Kidney (tissue), 14 donors: Measurements from ENCODE around the gene SOX11. TPM values are rescaled to one million over a fixed set of nuclear protein-coding genes. Genes with fewer than 3 reads are reported as not detected.

Experiments used
- DNase-seq, 5 donors: peaks; one replicate each; pipeline ENCODE4 v3.0.0-alpha.2; 2013 to 2020
- FAIRE-seq: peaks from 2 replicates; lab custom pipeline; 2012; peaks lifted over from hg19 to GRCh38; lab: Jason Lieb, UNC
- H3K27ac ChIP-seq, 2 donors: one replicate each; pipeline ENCODE4 v1.7.0; 2013; ENCODE audit warnings: low read depth in 2 of 2, low read length in 2 of 2, inconsistent platforms in 1 of 2
- H3K27me3 ChIP-seq: one replicate; pipeline ENCODE4 v1.7.1; 2013; ENCODE audit warnings: low read length, inconsistent platforms; ENCODE audit not compliant: control insufficient read depth, insufficient read depth
- H3K36me3 ChIP-seq, 3 donors: one replicate each; pipeline versions ENCODE4 v1.7.0 to v1.7.1; 2013; ENCODE audit warnings: low read length in 3 of 3, control low read depth in 1 of 3, inconsistent platforms in 1 of 3; ENCODE audit not compliant: insufficient read depth in 3 of 3, control insufficient read depth in 2 of 3
- H3K4me1 ChIP-seq, 3 donors: one replicate each; pipeline versions ENCODE4 v1.7.0 to v1.7.1; 2013; ENCODE audit warnings: low read length in 3 of 3, inconsistent platforms in 1 of 3, low read depth in 1 of 3; ENCODE audit not compliant: control insufficient read depth in 2 of 3, insufficient read depth in 2 of 3
- H3K4me3 ChIP-seq, 3 donors: one replicate each; pipeline versions ENCODE4 v1.7.0 to v1.8.1; 2013; ENCODE audit warnings: low read length in 3 of 3, control low read depth in 1 of 3, inconsistent platforms in 1 of 3
- H3K9ac ChIP-seq, 3 donors: one replicate each; pipeline versions ENCODE4 v1.7.0 to v1.7.1; 2013; ENCODE audit warnings: low read length in 3 of 3, control low read depth in 1 of 3, inconsistent platforms in 1 of 3
- H3K9me3 ChIP-seq, 3 donors: one replicate each; pipeline versions ENCODE4 v1.7.0 to v1.7.1; 2013; ENCODE audit warnings: low read length in 3 of 3, control low read depth in 1 of 3, inconsistent platforms in 1 of 3; ENCODE audit not compliant: control insufficient read depth in 2 of 3, insufficient read depth in 1 of 3
- CTCF ChIP-seq: IDR thresholded peaks from 3 replicates; pipeline ENCODE4 v1.5.1; 2012; ENCODE audit warnings: mild to moderate bottlenecking, moderate library complexity, borderline replicate concordance; ENCODE audit not compliant: insufficient read depth; ENCODE audit errors: extremely low read depth
- intact Hi-C: fragments of 100-400 bp; cut with DNase I; formaldehyde crosslinking; loops from one replicate; pipeline ENCODE4 v1.11.1; 2022
- polyA plus RNA-seq: library from polyadenylated mRNA; stranded (reverse); fragments of 350-450 nt; fragmentation: Illumina TruSeq; extraction: RNeasy Lipid Tissue Mini Kit (QIAGEN cat#74804); gene quantifications from one replicate; pipeline ENCODE4 v1.2.3, GENCODE V29; 2014; ENCODE audit warnings: low read depth, low replicate concordance; ENCODE audit not compliant: insufficient read depth
- total RNA-seq: library from RNA; stranded (reverse); fragmentation: NEBNext Ultra II Directional; extraction: Animal tissue kit (Norgen Biotek cat#: 25700); gene quantifications from one replicate; pipeline ENCODE4 v1.2.1, GENCODE V29; 2021
- donor health status: control.
- donor health status: control.
- donor health status: control.
- donor health status: control.
- donor health status: control.
- donor health status: DM: yes; HTN: yes; CAD: no.
- donor health status: Normal renal cell carcinoma (clear cell type).

The SOX11 gene
- total and polyA plus RNA-seq, 2 donors from 2014 or later: 0.22 TPM; not detected in 1

GRCh38 chr2:5696945-5697521, 4.8 kb downstream of the SOX11 start:
- Histone ChIP-seq H3K36me3 (no peaks in the 10 kb centered on the region), H3K27me3 (no peaks in the 10 kb centered on the region), H3K4me3 (peak overlapping the region in 1 of 3 donors; percentile 64), H3K4me1 (no peaks in the 10 kb centered on the region), H3K27ac (no peak overlapping the region), H3K9me3 (no peaks in the 10 kb centered on the region), H3K9ac (no peak overlapping the region)
- FAIRE-seq: no peak
- TF ChIP-seq CTCF: no peak
- peak in 4 of 5 donors; percentile 75 to 87 (median 82) for DNase-seq
- intact Hi-C loops: no loop called here

GRCh38 chr2:5697562-5697961, 5.4 kb downstream of the SOX11 start:
- TF ChIP-seq CTCF: no peak
- Histone ChIP-seq H3K27me3 (no peaks in the 10 kb centered on the region), H3K27ac (no peak overlapping the region), H3K9ac (no peak overlapping the region), H3K4me3 (peak overlapping the region in 1 of 3 donors; percentile 42), H3K36me3 (no peaks in the 10 kb centered on the region), H3K9me3 (no peaks in the 10 kb centered on the region), H3K4me1 (no peaks in the 10 kb centered on the region)
- intact Hi-C loops: no loop called here
- DNase-seq (peak in 2 of 5 donors; percentile 35 to 47), FAIRE-seq (no peak)

- Histone ChIP-seq H3K36me3 (no peaks in the 10 kb centered on the region), H3K9ac (no peak overlapping the region), H3K4me3 (no peak overlapping the region), H3K27ac (no peak overlapping the region), H3K27me3 (no peaks in the 10 kb centered on the region), H3K4me1 (no peaks in the 10 kb centered on the region), H3K9me3 (no peaks in the 10 kb centered on the region)
- intact Hi-C loops: no loop called here
- no peak for DNase-seq
- FAIRE-seq: no peak
- TF ChIP-seq CTCF: no peak
Observed at GRCh38 chr2:5698134-5698533, 6.0 kb downstream of the SOX11 start.

GRCh38 chr2:5699963-5700362, 7.8 kb downstream of the SOX11 start:
- DNase-seq (no peak), FAIRE-seq (no peak)
- no peak for TF ChIP-seq CTCF
- Histone ChIP-seq H3K36me3 (no peaks in the 10 kb centered on the region), H3K27ac (no peak overlapping the region), H3K27me3 (no peaks in the 10 kb centered on the region), H3K4me1 (no peaks in the 10 kb centered on the region), H3K4me3 (no peak overlapping the region), H3K9ac (no peak overlapping the region), H3K9me3 (no peaks in the 10 kb centered on the region)
- intact Hi-C loops: no loop called here
